Measurements from ENCODE around the gene DNAI4.
"Not testable (repeated sequence)": the region's sequence is repeated elsewhere in the genome, so short reads cannot be mapped to it uniquely, and the experiment has no call there.

Gene DNAI4

GRCh38 chr1:66924756-66925557 is at the start of gene DNAI4, which contains the start of gene MIER1:
Gene DNAI4, minus strand, starts transcription at chr1:66924856. Its CDS starts 25 bp downstream, at chr1:66924831.
Gene MIER1, plus strand, starts transcription at chr1:66924990. Its CDS starts 39 bp downstream, at chr1:66925029.
- no peak for TF ChIP-seq CTCF (conservative IDR thresholded peaks at IDR 0.05; ENCODE audit: control insufficient read depth, insufficient read depth, low read depth, low read length)
- H3K4me3 ChIP-seq (ENCODE audit: control insufficient read depth, low read depth, low read length): peak within 1 kb of the TSS; percentile 82
- peak; percentile 97 for DNase-seq (ENCODE audit: low read depth)

GRCh38 chr1:66968574-66968973 is 43.9 kb upstream of the DNAI4 start:
- no peak overlapping the region for H3K4me3 ChIP-seq (ENCODE audit: control insufficient read depth, low read depth, low read length)
- TF ChIP-seq CTCF (conservative IDR thresholded peaks at IDR 0.05; ENCODE audit: control insufficient read depth, insufficient read depth, low read depth, low read length): no peak
- DNase-seq (ENCODE audit: low read depth): no peak

- H3K4me3 ChIP-seq (ENCODE audit: control insufficient read depth, low read depth, low read length); DNase-seq (ENCODE audit: low read depth): not testable (repeated sequence)
These were observed 41.7 kb upstream of the DNAI4 start for GRCh38 chr1:66966188-66966873.

GRCh38 chr1:66957938-66958337 is 33.3 kb upstream of the DNAI4 start:
- TF ChIP-seq CTCF (conservative IDR thresholded peaks at IDR 0.05; ENCODE audit: control insufficient read depth, insufficient read depth, low read depth, low read length): no peak
- no peak overlapping the region for H3K4me3 ChIP-seq (ENCODE audit: control insufficient read depth, low read depth, low read length)
- DNase-seq (ENCODE audit: low read depth): no peak

GRCh38 chr1:66954208-66954607 is 29.6 kb upstream of the DNAI4 start:
- no peak for DNase-seq (ENCODE audit: low read depth)
- no peak overlapping the region for H3K4me3 ChIP-seq (ENCODE audit: control insufficient read depth, low read depth, low read length)
- TF ChIP-seq CTCF (conservative IDR thresholded peaks at IDR 0.05; ENCODE audit: control insufficient read depth, insufficient read depth, low read depth, low read length): no peak

GRCh38 chr1:66951513-66951912 is 26.9 kb upstream of the DNAI4 start:
- peak; percentile 32 for DNase-seq (ENCODE audit: low read depth)
- no peak overlapping the region for H3K4me3 ChIP-seq (ENCODE audit: control insufficient read depth, low read depth, low read length)
- TF ChIP-seq CTCF (conservative IDR thresholded peaks at IDR 0.05; ENCODE audit: control insufficient read depth, insufficient read depth, low read depth, low read length): no peak

GRCh38 chr1:66947267-66947666 is 22.6 kb upstream of the DNAI4 start:
- H3K4me3 ChIP-seq (ENCODE audit: control insufficient read depth, low read depth, low read length): no peak overlapping the region
- DNase-seq (ENCODE audit: low read depth): no peak
- TF ChIP-seq CTCF (conservative IDR thresholded peaks at IDR 0.05; ENCODE audit: control insufficient read depth, insufficient read depth, low read depth, low read length): no peak

Data from fibroblast of mammary gland (primary cell).